Mesendoderm (in vitro differentiated cells): ENCODE results near the gene GABRR1.

Source experiments
- DNase-seq: peaks from one replicate; pipeline ENCODE4 v3.0.0; 2013
- H2AK5ac ChIP-seq: 2 replicates; pipeline ENCODE4 v1.6.1; 2013; ENCODE audit warnings: low read length, inconsistent platforms
- H2BK120ac ChIP-seq: 2 replicates; pipeline ENCODE4 v1.6.1; 2013; ENCODE audit warnings: low read depth, mild to moderate bottlenecking, low read length, moderate library complexity, mixed read lengths
- H2BK15ac ChIP-seq: replicated peaks from 2 replicates; pipeline ENCODE4 v1.6.1; 2013; ENCODE audit warnings: low read depth, mild to moderate bottlenecking, moderate library complexity
- H2BK5ac ChIP-seq: 2 replicates; pipeline ENCODE4 v1.6.1; 2013; ENCODE audit warnings: low read length, inconsistent platforms
- H3K18ac ChIP-seq: 2 replicates; pipeline ENCODE4 v1.6.1; 2013; ENCODE audit warnings: mild to moderate bottlenecking, low read length, mixed read lengths
- H3K23ac ChIP-seq: one replicate; pipeline ENCODE4 v1.6.1; 2013; ENCODE audit warnings: low read length
- H3K27ac ChIP-seq: 2 replicates; pipeline ENCODE4 v1.5.1; 2013; ENCODE audit warnings: low read depth, mild to moderate bottlenecking, inconsistent platforms, low read length, moderate library complexity
- H3K27me3 ChIP-seq: 2 replicates; pipeline ENCODE4 v1.6.1; 2013; ENCODE audit warnings: low read length, control low read depth, mild to moderate bottlenecking, inconsistent platforms; ENCODE audit not compliant: insufficient read depth, poor library complexity
- H3K36me3 ChIP-seq: 2 replicates; pipeline ENCODE4 v1.6.1; 2013; ENCODE audit warnings: low read length, inconsistent platforms; ENCODE audit not compliant: control insufficient read depth, insufficient read depth
- H3K4ac ChIP-seq: one replicate; pipeline ENCODE4 v1.6.1; 2013; ENCODE audit warnings: low read depth, mild to moderate bottlenecking, low read length, moderate library complexity
- H3K4me1 ChIP-seq: 2 replicates; pipeline ENCODE4 v1.6.1; 2013; ENCODE audit warnings: low read depth, low read length, inconsistent platforms; ENCODE audit not compliant: control insufficient read depth
- H3K4me2 ChIP-seq: 2 replicates; pipeline ENCODE4 v1.6.1; 2013; ENCODE audit warnings: low read length
- H3K4me3 ChIP-seq: 2 replicates; pipeline ENCODE4 v1.5.1; 2013; ENCODE audit warnings: mild to moderate bottlenecking, low read length
- H3K56ac ChIP-seq: one replicate; pipeline ENCODE4 v1.6.1; 2013; ENCODE audit warnings: low read length
- H3K79me1 ChIP-seq: 2 replicates; pipeline ENCODE4 v1.6.1; 2013; ENCODE audit warnings: low read length, inconsistent platforms
- H3K79me2 ChIP-seq: 2 replicates; pipeline ENCODE4 v1.6.1; 2013; ENCODE audit warnings: mild to moderate bottlenecking, low read length; ENCODE audit not compliant: control insufficient read depth, insufficient read depth
- H3K9ac ChIP-seq: 2 replicates; pipeline ENCODE4 v1.6.1; 2013; ENCODE audit warnings: low read length, inconsistent platforms
- H4K5ac ChIP-seq: one replicate; pipeline ENCODE4 v1.6.1; 2013; ENCODE audit warnings: low read length
- H4K8ac ChIP-seq: one replicate; pipeline ENCODE4 v1.6.1; 2013; ENCODE audit warnings: low read depth, mild to moderate bottlenecking, control low read depth, low read length, moderate library complexity
- WGBS: extraction: QIAGEN DNeasy Blood & Tissue Kit; methylation state at CpG from one replicate; pipeline ENCODE4 v1.1.7; 2013; ENCODE audit warnings: low lambda C conversion rate, missing lambda C conversion rate; ENCODE audit not compliant: insufficient coverage; ENCODE audit errors: extremely low coverage; 5-methylcytosine and 5-hydroxymethylcytosine counted together

GABRR1 gene

DNA sequence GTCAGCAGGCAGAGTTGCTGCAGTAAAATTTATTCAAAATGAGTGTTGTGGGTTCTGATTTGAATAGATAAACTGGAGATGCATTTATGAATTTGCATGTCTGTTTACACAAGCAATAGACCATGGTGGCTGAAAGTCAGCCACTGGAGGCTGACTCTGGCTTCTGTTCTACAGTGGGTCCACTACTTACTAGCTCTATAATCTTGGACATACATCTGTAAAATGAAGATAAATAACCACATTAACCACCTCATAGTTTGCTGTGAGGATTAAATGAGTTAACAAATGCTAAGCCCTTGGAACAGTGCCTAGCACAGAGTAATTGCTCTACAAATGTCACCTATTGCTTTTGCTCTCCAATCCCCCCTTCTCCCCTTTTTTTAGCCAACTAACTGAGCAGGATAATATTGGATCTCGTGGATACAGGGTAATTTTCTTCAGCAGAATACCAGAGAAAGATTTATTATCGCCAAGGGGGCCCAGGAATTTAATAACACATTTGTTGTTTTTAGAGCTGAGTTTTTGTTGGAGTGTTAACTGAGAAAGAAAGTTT is 72.7 kb downstream of the GABRR1 start:
- no peak overlapping the region for H4K8ac ChIP-seq
- H2AK5ac ChIP-seq, result no peak overlapping the region
- H3K4me3 ChIP-seq, result no peak overlapping the region
- H3K56ac ChIP-seq, result no peak overlapping the region
- no peak for DNase-seq
- no peak overlapping the region for H3K27ac ChIP-seq
- no peak overlapping the region for H4K5ac ChIP-seq
- H3K23ac ChIP-seq, result no peak overlapping the region
- H3K4ac ChIP-seq, result no peak overlapping the region
- H3K18ac ChIP-seq, result no peak overlapping the region
- H3K4me2 ChIP-seq, result no peak overlapping the region
- no peak overlapping the region for H3K9ac ChIP-seq
- H3K79me2 ChIP-seq, result no peaks in the 10 kb centered on the region
- H2BK5ac ChIP-seq, result no peak overlapping the region
- no peak overlapping the region for H2BK15ac ChIP-seq
- no peaks in the 10 kb centered on the region for H3K36me3 ChIP-seq
- no peaks in the 10 kb centered on the region for H3K4me1 ChIP-seq
- H3K79me1 ChIP-seq, result no peaks in the 10 kb centered on the region
- no peak overlapping the region for H2BK120ac ChIP-seq
- peaks cover 12% of the 10 kb centered on the region for H3K27me3 ChIP-seq
- WGBS, result no CpG with 5 or more reads among the region's 2 CpGs

DNA sequence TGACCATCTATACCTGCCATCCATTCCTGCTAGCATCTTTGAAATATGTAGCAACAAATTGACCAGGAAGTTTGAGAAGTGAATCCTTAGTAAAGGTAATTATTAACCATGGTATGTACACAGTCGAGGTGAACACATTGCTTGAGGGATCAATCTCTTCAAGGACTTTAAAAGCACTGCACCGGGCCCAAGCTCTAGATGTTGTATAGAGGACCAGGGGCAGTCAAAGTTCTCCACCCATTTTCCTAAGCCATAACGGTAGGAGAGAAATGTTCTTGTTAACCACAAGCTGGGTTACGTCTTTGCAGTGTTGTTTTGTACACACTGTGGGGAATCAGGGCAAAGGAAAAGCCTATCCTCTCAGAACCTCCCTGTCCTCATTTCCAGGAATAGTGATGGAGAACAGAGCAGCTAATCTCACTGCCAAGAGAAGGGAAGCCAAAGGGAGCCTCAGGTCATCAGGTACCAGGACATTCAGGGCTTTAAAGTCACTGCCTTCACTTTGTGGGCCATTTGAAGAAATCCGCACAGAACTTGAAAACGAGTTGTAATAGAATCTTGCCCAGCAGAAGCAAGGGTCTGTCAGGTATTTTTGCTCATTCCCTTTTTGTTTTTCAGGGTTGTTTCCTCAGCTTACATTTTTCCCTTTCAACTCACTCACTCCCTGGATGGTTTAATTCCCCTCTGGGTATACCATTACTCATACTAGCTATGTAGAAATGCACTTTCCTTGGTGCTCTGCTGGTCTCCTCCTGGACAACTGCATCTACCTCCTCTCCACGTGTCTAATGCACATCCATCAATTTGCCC is 76.6 kb downstream of the GABRR1 start:
- no peak overlapping the region for H3K18ac ChIP-seq
- peaks cover 7% of the 10 kb centered on the region for H3K27me3 ChIP-seq
- no peaks in the 10 kb centered on the region for H3K79me2 ChIP-seq
- no peak overlapping the region for H3K23ac ChIP-seq
- WGBS, result no CpG with 5 or more reads among the region's 7 CpGs
- H3K79me1 ChIP-seq, result no peaks in the 10 kb centered on the region
- no peaks in the 10 kb centered on the region for H3K4me1 ChIP-seq
- no peak overlapping the region for H3K4me2 ChIP-seq
- no peak overlapping the region for H3K27ac ChIP-seq
- H4K8ac ChIP-seq, result no peak overlapping the region
- no peak overlapping the region for H2BK5ac ChIP-seq
- H2BK120ac ChIP-seq, result no peak overlapping the region
- no peak overlapping the region for H2AK5ac ChIP-seq
- no peak overlapping the region for H4K5ac ChIP-seq
- H3K36me3 ChIP-seq, result no peaks in the 10 kb centered on the region
- no peak overlapping the region for H3K4me3 ChIP-seq
- no peak for DNase-seq
- no peak overlapping the region for H3K4ac ChIP-seq
- no peak overlapping the region for H3K56ac ChIP-seq
- no peak overlapping the region for H2BK15ac ChIP-seq
- H3K9ac ChIP-seq, result no peak overlapping the region

DNA sequence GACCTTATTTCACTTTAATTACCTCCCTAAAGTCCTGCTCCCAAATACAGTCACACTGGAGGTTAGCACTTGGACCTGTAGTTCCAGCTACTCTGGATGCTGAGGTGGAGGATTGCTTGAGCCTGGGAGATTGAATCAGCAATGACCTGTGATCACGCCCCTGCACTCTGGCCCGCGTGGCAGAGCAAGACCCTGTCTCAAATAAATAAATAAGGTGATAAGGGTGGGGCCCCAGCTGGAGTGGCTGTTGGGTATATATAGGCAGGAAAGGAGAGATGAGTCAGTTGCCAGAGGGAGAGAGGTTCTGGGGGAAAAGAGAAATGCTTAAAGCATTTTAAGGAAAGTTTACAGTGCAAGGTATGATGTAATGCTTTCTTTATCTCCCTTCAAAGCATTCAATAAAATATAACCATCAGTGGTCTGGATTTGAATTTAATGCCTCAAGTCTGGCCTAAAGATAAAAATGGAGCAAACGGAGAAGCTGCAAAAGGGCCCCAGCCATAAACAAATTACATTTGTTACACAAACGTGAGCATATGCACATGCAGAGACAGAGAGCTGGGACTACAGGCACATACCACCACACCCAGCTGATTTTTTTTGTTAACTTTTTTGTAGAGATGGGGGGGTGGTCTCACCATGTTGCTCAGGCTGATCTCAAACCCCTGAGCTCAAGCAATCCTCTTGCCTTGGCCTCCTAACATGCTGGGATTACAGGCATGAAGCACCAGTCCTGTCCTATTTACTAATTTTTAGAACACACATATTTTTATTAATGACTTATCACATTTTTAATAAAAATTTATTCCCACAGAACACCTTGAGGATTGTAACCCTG is 77.4 kb downstream of the GABRR1 start:
- Histone ChIP-seq H3K18ac (no peak overlapping the region), H2BK120ac (no peak overlapping the region), H3K27ac (no peak overlapping the region), H3K23ac (no peak overlapping the region), H3K9ac (no peak overlapping the region), H2BK5ac (no peak overlapping the region), H4K8ac (no peak overlapping the region), H3K4me1 (no peaks in the 10 kb centered on the region), H2BK15ac (no peak overlapping the region), H3K79me2 (no peaks in the 10 kb centered on the region), H3K4me3 (no peak overlapping the region), H3K4me2 (no peak overlapping the region), H3K4ac (no peak overlapping the region), H3K36me3 (no peaks in the 10 kb centered on the region), H3K79me1 (no peaks in the 10 kb centered on the region), H3K56ac (no peak overlapping the region), H3K27me3 (peaks cover 5% of the 10 kb centered on the region), H4K5ac (no peak overlapping the region), H2AK5ac (no peak overlapping the region)
- no CpG with 5 or more reads among the region's 5 CpGs for WGBS
- no peak for DNase-seq

DNA sequence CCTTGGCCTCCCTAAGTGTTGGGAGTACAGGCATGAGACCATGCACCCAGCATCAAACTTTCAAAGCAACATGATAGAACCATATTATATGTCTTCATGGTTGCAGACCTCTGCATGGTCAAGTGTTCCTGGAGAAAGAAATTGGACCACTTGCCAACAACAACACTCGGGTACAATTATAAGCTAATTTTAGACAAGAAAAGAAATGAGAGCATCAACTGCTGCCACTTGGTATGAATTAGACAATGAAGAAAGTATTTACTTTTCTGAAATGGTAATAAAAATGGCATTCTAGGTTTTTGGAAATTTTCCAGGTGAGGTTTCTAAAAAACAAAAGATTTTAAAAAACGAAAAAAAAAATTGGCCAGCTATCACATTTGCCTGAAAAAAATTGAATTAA is 79.0 kb downstream of the GABRR1 start:
- H2BK15ac ChIP-seq, result no peak overlapping the region
- no peaks in the 10 kb centered on the region for H3K36me3 ChIP-seq
- no peak for DNase-seq
- no peaks in the 10 kb centered on the region for H3K79me1 ChIP-seq
- no peak overlapping the region for H2BK120ac ChIP-seq
- no peak overlapping the region for H3K4ac ChIP-seq
- WGBS, result no CpG with 5 or more reads among the region's 2 CpGs
- H3K27ac ChIP-seq, result no peak overlapping the region
- no peak overlapping the region for H3K4me3 ChIP-seq
- no peaks in the 10 kb centered on the region for H3K79me2 ChIP-seq
- H3K9ac ChIP-seq, result no peak overlapping the region
- no peaks in the 10 kb centered on the region for H3K4me1 ChIP-seq
- H2AK5ac ChIP-seq, result no peak overlapping the region
- H4K5ac ChIP-seq, result no peak overlapping the region
- H3K56ac ChIP-seq, result no peak overlapping the region
- no peak overlapping the region for H2BK5ac ChIP-seq
- no peak overlapping the region for H4K8ac ChIP-seq
- no peak overlapping the region for H3K4me2 ChIP-seq
- H3K18ac ChIP-seq, result no peak overlapping the region
- H3K23ac ChIP-seq, result no peak overlapping the region
- no peaks in the 10 kb centered on the region for H3K27me3 ChIP-seq

DNA sequence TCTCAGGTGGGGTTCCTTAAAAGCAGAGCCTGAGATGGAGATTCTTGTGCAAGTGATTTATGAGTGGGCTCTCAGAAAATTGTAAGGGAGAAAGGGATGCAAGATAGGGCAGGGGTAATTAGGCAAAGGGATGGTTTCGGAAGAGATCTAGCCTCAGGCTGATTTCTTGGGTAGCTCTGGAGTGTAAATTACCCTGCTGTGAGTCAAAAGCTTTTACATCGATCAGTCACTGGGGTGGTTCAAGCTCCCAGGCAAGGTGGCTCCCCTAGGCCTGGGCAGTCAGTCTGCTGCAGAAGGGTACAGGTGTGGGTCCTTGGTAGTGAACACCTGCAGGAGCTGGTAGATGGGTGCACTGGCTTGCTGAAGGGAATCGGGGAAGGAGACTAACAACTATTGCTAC is 82.4 kb downstream of the GABRR1 start:
- Histone ChIP-seq H3K36me3 (no peaks in the 10 kb centered on the region), H3K4me3 (no peak overlapping the region), H2BK120ac (no peak overlapping the region), H2BK5ac (no peak overlapping the region), H3K4me2 (no peak overlapping the region), H3K4me1 (no peaks in the 10 kb centered on the region), H3K4ac (no peak overlapping the region), H3K27ac (no peak overlapping the region), H3K56ac (no peak overlapping the region), H3K27me3 (no peaks in the 10 kb centered on the region), H2BK15ac (no peak overlapping the region), H3K79me2 (no peaks in the 10 kb centered on the region), H4K5ac (no peak overlapping the region), H3K9ac (no peak overlapping the region), H3K23ac (no peak overlapping the region), H3K79me1 (no peaks in the 10 kb centered on the region), H2AK5ac (no peak overlapping the region), H4K8ac (no peak overlapping the region), H3K18ac (no peak overlapping the region)
- no CpG with 5 or more reads among the region's 3 CpGs for WGBS
- peak; percentile 51 for DNase-seq
